Neural cell (in vitro differentiated cells): Measurements from ENCODE around the gene COP1. TPM values are rescaled to one million over a fixed set of nuclear protein-coding genes. Genes with fewer than 3 reads are reported as not detected.

Experiments
- H2AFZ ChIP-seq: fragments of 200-600, 300-800 bp; sonication (generic), shearing (Covaris generic); 2 replicates; pipeline ENCODE4 v1.6.0; 2014; ENCODE audit warnings: low read depth, mild to moderate bottlenecking, antibody characterized with exemption, low read length, moderate library complexity
- H3F3A ChIP-seq: fragments of 200-600 bp; shearing (Covaris generic); 2 replicates; pipeline ENCODE4 v1.6.1; 2016; ENCODE audit warnings: mild to moderate bottlenecking, moderate library complexity, mixed read lengths, antibody characterized with exemption, low read length; ENCODE audit not compliant: insufficient read depth, poor library complexity, severe bottlenecking
- H3K27ac ChIP-seq: fragments of 200-600, 300-800 bp; sonication (generic), shearing (Covaris generic); 2 replicates; pipeline ENCODE4 v1.5.1; 2014; ENCODE audit warnings: mild to moderate bottlenecking, low read length, moderate library complexity
- H3K27me3 ChIP-seq: fragments of 300-800, 200-600 bp; sonication (generic), shearing (Covaris generic); 2 replicates; pipeline ENCODE4 v1.6.0; 2014; ENCODE audit warnings: mild to moderate bottlenecking, low read depth, low read length, moderate library complexity; ENCODE audit not compliant: insufficient read depth
- H3K36me3 ChIP-seq: fragments of 300-800, 200-600 bp; sonication (generic), shearing (Covaris generic); 2 replicates; pipeline ENCODE4 v1.5.1; 2014; ENCODE audit warnings: mild to moderate bottlenecking, antibody characterized with exemption, low read length, moderate library complexity; ENCODE audit not compliant: insufficient read depth
- H3K4me2 ChIP-seq: fragments of 300-800, 200-600 bp; sonication (generic), shearing (Covaris generic); 2 replicates; pipeline ENCODE4 v1.6.0; 2014; ENCODE audit warnings: mild to moderate bottlenecking, low read length
- H3K4me3 ChIP-seq: fragments of 300-800, 200-600 bp; sonication (generic), shearing (Covaris generic); 2 replicates; pipeline ENCODE4 v1.5.1; 2014; ENCODE audit warnings: mild to moderate bottlenecking, low read length, moderate library complexity
- H3K79me2 ChIP-seq: fragments of 200-600 bp; shearing (Covaris generic); replicated peaks from 2 replicates; pipeline ENCODE4 v1.6.0; 2014; ENCODE audit warnings: mild to moderate bottlenecking, low read length, moderate library complexity; ENCODE audit not compliant: insufficient read depth
- H3K9ac ChIP-seq: fragments of 300-800, 200-600 bp; sonication (generic), shearing (Covaris generic); 2 replicates; pipeline ENCODE4 v1.6.1; 2016; ENCODE audit warnings: mild to moderate bottlenecking, low read length, mixed read lengths
- H3K9me2 ChIP-seq: fragments of 200-600 bp; shearing (Covaris generic); 2 replicates; pipeline ENCODE4 v1.6.1; 2016; ENCODE audit warnings: mild to moderate bottlenecking, low read length, mixed read lengths; ENCODE audit not compliant: insufficient read depth
- H3K9me3 ChIP-seq: fragments of 200-600, 300-800 bp; sonication (generic), shearing (Covaris generic); 2 replicates; pipeline ENCODE4 v1.6.1; 2016; ENCODE audit warnings: mild to moderate bottlenecking, mixed run types, low read length, moderate library complexity, mixed read lengths
- H4K20me1 ChIP-seq: fragments of 200-600 bp; shearing (Covaris generic); 2 replicates; pipeline ENCODE4 v1.6.1; 2016; ENCODE audit warnings: mild to moderate bottlenecking, mixed run types; ENCODE audit not compliant: insufficient read depth
- CTCF ChIP-seq: fragments of 450-650 bp; IDR thresholded peaks from 2 replicates; pipeline ENCODE4 v1.5.1; 2014; ENCODE audit warnings: antibody characterized with exemption, mild to moderate bottlenecking, moderate library complexity; ENCODE audit not compliant: poor library complexity, severe bottlenecking
- EP300 ChIP-seq: fragments of 450-650 bp; conservative IDR thresholded peaks from 2 replicates; pipeline ENCODE4 v1.6.1; 2014; ENCODE audit warnings: antibody characterized with exemption, mild to moderate bottlenecking, moderate library complexity; ENCODE audit not compliant: poor library complexity, severe bottlenecking
- EZH2 ChIP-seq: fragments of 200-600, 300-800 bp; shearing (Covaris generic), sonication (generic); IDR thresholded peaks from 2 replicates; pipeline ENCODE4 v1.6.1; 2014; ENCODE audit warnings: antibody characterized with exemption, low read length, borderline replicate concordance, mild to moderate bottlenecking; ENCODE audit not compliant: insufficient read depth, poor library complexity, severe bottlenecking
- MXI1 ChIP-seq: fragments of 450-650 bp; conservative IDR thresholded peaks from 2 replicates; pipeline ENCODE4 v1.6.1; 2014; ENCODE audit warnings: antibody characterized with exemption, mild to moderate bottlenecking; ENCODE audit not compliant: poor library complexity, severe bottlenecking
- POLR2AphosphoS5 ChIP-seq: IDR thresholded peaks from 2 replicates; pipeline ENCODE4 v1.6.1; 2012
- RAD21 ChIP-seq: fragments of 450-650 bp; conservative IDR thresholded peaks from 2 replicates; pipeline ENCODE4 v1.6.1; 2014; ENCODE audit warnings: antibody characterized with exemption, mild to moderate bottlenecking, moderate library complexity
- REST ChIP-seq: IDR thresholded peaks from 2 replicates; pipeline ENCODE4 v1.6.1; 2012; ENCODE audit warnings: borderline replicate concordance
- SMC3 ChIP-seq: fragments of 450-650 bp; conservative IDR thresholded peaks from 2 replicates; pipeline ENCODE4 v1.6.1; 2014; ENCODE audit warnings: antibody characterized with exemption, mild to moderate bottlenecking, moderate library complexity; ENCODE audit not compliant: poor library complexity
- TAF1 ChIP-seq: IDR thresholded peaks from 2 replicates; pipeline ENCODE4 v1.6.1; 2012; ENCODE audit warnings: low read depth
- polyA plus RNA-seq: library from polyadenylated mRNA; depleted of rRNA; stranded (reverse); fragments of >200 nt; gene quantifications from 2 replicates; pipeline ENCODE4 v1.2.3, GENCODE V29; 2014

COP1 gene
- polyA plus RNA-seq, 1 donor from 2014 or later = 72.3 TPM

- H3K4me3 ChIP-seq = no peak overlapping the region
- H3K9me2 ChIP-seq = no peaks in the 10 kb centered on the region
- peaks cover 3% of the 10 kb centered on the region for H3K79me2 ChIP-seq
- no peaks in the 10 kb centered on the region for H3K9me3 ChIP-seq
- H3K9ac ChIP-seq = no peak overlapping the region
- no peak overlapping the region for H3K27ac ChIP-seq
- no peak overlapping the region for H3K4me2 ChIP-seq
- H3K27me3 ChIP-seq = no peaks in the 10 kb centered on the region
- H3K36me3 ChIP-seq = no peaks in the 10 kb centered on the region
- H2AFZ ChIP-seq = no peak overlapping the region
- no peaks in the 10 kb centered on the region for H4K20me1 ChIP-seq
- TF ChIP-seq TAF1 = no peak
- no peak for TF ChIP-seq MXI1
- no peak for TF ChIP-seq RAD21
- TF ChIP-seq REST = no peak
- no peak for TF ChIP-seq EZH2
- TF ChIP-seq POLR2AphosphoS5 = no peak
- no peak for TF ChIP-seq EP300
- H3F3A ChIP-seq = no peaks in the 10 kb centered on the region
These were observed 88.1 kb downstream of the COP1 start for GRCh38 chr1:176118985-176119384.

GRCh38 chr1:176111835-176112234 is 95.3 kb downstream of the COP1 start:
- Histone ChIP-seq H3K9ac (no peak overlapping the region), H2AFZ (no peak overlapping the region), H3K27me3 (no peaks in the 10 kb centered on the region), H3F3A (no peaks in the 10 kb centered on the region), H3K79me2 (no peaks in the 10 kb centered on the region), H3K27ac (no peak overlapping the region), H3K9me3 (no peaks in the 10 kb centered on the region), H3K36me3 (no peaks in the 10 kb centered on the region), H3K4me2 (no peak overlapping the region), H3K9me2 (no peaks in the 10 kb centered on the region), H3K4me3 (no peak overlapping the region), H4K20me1 (no peaks in the 10 kb centered on the region)
- no peak for TF ChIP-seq POLR2AphosphoS5
- TF ChIP-seq SMC3 = no peak
- no peak for TF ChIP-seq TAF1
- no peak for TF ChIP-seq REST
- no peak for TF ChIP-seq MXI1
- no peak for TF ChIP-seq EZH2
- TF ChIP-seq EP300 = no peak
- TF ChIP-seq RAD21 = no peak
- no peak for TF ChIP-seq CTCF
